ENCODE results near the gene GNAQ.
"Not testable (repeated sequence)": the region's sequence is repeated elsewhere in the genome, so short reads cannot be mapped to it uniquely, and the experiment has no call there.

GNAQ gene

DNA sequence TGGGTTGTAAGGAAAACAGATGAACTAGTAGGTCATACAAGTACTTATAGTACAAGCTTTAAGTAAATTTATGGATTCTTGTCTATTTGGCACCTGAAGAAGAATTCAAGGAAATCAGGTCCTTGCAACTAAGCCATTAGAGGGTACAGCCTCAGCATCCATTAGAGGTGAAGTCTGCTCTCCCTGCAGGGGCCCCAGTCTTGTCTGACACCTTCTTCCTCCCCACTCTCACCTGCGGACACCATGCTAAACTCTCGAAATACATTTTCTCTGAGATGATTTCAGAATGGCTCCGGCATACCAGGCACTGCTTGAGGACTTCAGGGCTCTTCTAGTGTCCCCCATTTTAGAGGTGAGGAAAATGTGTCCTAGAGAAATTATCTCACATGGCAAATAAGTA lies 137.9 kb downstream of the GNAQ start:
- DNase-seq, result no peak
- no peak for ATAC-seq
- Mint-ChIP-seq H3K36me3 (ENCODE audit: low read depth) (peaks cover 4% of the 10 kb centered on the region), H3K9me3 (no peaks in the 10 kb centered on the region), H3K27ac (no peak overlapping the region), H3K4me3 (no peak overlapping the region), H3K4me1 (peaks cover 13% of the 10 kb centered on the region), H3K27me3 (no peaks in the 10 kb centered on the region)

DNA sequence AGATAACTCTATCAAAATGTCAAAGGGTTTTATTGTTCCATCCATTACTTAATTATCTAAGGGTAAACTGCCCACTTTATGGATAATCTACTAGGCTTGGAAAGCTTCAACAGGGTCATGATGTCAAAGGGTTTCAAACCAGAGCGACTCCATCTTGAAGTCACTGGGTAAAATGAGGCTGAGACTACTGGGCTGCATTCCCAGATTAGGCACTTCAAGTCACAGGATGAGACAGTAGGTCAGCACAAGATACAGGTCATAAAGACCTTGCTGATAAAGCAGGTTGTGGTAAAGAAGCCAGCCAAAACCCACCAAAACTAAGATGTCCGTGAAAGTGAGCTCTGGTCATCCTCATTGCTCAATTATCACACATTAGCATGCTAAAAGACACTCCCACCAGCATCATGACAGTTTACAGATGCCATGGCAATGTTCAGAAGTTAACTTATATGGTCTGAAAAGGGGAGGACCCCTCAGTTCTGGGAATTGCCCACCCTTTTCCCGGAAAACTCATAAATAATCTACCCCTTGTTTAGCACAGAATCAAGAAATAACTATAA lies 138.6 kb downstream of the GNAQ start:
- Mint-ChIP-seq H3K36me3 (ENCODE audit: low read depth) (peaks cover 1% of the 10 kb centered on the region), H3K27ac (no peak overlapping the region), H3K4me1 (peaks cover 13% of the 10 kb centered on the region), H3K4me3 (no peak overlapping the region), H3K27me3 (no peaks in the 10 kb centered on the region), H3K9me3 (no peaks in the 10 kb centered on the region)
- DNase-seq, result no peak
- ATAC-seq, result no peak

DNA sequence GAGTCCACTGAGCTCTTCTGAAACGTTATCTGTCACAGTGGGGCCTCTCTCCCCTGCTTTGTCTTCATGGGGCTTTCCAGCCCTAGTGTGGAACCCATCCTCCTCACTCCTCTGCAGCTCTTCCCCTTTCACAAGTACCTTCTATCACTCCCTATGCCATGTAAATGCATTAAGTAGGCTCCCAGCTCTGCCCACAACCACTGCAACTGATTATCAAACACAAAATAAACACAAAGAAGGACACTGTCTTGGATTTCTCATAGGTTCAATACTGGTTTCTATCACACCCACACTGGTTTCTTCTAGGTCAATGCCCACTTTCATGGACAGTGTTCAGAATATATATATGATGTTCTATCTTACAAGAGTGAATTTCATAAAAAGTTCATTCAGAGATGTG lies 139.4 kb downstream of the GNAQ start:
- Mint-ChIP-seq H3K9me3 (no peaks in the 10 kb centered on the region), H3K4me3 (no peak overlapping the region), H3K27ac (peak overlapping the region; percentile 19), H3K36me3 (ENCODE audit: low read depth) (peaks cover 1% of the 10 kb centered on the region), H3K4me1 (peaks cover 11% of the 10 kb centered on the region), H3K27me3 (no peaks in the 10 kb centered on the region)
- ATAC-seq (peak; percentile 46), DNase-seq (no peak)

DNA sequence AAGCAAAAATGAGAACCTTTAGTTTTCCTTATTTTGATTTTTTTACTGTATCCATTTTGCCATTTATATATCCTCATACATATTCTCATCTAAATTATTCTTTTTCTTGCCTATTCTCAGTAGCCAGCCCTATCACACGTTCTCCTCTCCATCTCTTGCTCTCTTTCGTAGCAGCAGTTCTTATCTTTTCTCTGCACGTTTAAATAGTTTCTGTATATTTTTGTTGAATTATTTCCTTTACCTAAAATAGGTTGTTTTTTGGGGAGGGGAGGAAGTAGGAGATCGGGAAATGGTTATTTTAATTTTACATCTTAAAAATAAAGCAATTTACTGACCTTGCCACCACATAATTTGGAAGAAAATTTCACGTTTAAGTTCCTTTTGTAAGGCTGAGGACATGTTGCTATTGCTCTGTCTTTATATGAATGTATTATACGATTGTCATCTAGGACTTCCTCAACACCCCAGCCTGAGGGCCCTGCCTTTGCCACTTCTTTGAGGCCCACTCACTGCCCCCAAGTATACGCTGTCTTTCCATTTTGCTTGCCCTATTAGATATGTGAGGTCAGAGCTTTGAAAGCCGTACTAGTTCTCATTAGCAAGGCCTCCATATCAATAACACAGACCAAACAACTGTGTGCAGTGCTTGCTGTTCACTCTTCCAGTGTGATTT lies 140.3 kb downstream of the GNAQ start:
- Mint-ChIP-seq H3K36me3 (ENCODE audit: low read depth) (peaks cover 1% of the 10 kb centered on the region), H3K27ac (no peak overlapping the region), H3K4me1 (peaks cover 11% of the 10 kb centered on the region), H3K27me3 (no peaks in the 10 kb centered on the region), H3K4me3 (no peak overlapping the region), H3K9me3 (no peaks in the 10 kb centered on the region)
- ATAC-seq (no peak), DNase-seq (no peak)

DNA sequence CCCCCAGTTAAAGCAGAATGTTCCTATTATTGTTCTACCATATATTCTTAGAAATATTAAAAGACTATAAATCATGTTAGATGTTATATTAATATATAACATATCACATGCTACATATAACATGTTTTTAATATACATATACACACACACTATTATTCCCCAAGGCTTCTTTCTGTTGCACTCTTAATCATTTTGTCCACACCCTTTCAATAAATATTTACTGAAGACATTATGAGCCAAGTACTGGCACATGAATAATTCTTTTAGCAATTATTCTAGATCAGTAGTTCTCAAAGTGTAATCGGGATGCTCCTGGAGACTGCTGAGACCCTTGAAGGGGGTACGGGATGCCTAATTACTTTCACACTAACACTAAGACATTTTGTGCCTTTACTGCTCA lies 143.9 kb downstream of the GNAQ start:
- ATAC-seq, result no peak
- H3K27me3 Mint-ChIP-seq, result no peaks in the 10 kb centered on the region
- no peak overlapping the region for H3K27ac Mint-ChIP-seq
- H3K4me3 Mint-ChIP-seq, result no peak overlapping the region
- no peaks in the 10 kb centered on the region for H3K9me3 Mint-ChIP-seq
- H3K36me3 Mint-ChIP-seq (ENCODE audit: low read depth), result peaks cover 1% of the 10 kb centered on the region
- peaks cover 22% of the 10 kb centered on the region for H3K4me1 Mint-ChIP-seq
- DNase-seq, result no peak

DNA sequence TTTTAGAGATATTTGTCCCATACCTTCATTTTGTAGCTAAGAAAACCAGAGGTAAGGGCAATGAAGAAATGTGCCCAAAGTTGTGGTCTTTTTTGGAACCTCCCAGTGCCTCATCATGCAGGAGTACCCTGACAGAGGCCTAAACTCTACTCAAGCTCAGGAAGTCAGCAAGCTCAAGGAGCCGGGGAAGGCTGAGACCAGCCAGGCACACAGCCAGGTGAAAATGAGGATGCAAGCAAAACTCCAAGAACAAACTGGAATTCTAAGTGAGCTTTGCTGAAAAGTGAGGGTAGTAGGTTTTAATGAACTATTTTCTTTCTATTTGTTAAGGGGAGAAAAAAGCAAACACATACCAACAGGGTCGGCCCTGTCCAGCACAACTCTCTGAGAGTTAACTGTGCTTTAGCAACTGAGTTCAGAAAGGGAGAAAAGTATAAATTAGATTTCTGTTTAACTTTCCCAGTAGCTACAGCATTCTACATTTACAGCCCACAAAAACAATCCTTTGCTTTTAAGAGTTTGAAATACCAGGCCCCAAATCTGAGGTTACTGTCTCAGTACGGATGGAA lies 146.4 kb downstream of the GNAQ start:
- Mint-ChIP-seq H3K4me1 (peaks cover 14% of the 10 kb centered on the region), H3K27ac (no peak overlapping the region), H3K27me3 (no peaks in the 10 kb centered on the region), H3K4me3 (no peak overlapping the region), H3K9me3 (no peaks in the 10 kb centered on the region), H3K36me3 (ENCODE audit: low read depth) (no peaks in the 10 kb centered on the region)
- ATAC-seq (no peak), DNase-seq (no peak)

DNA sequence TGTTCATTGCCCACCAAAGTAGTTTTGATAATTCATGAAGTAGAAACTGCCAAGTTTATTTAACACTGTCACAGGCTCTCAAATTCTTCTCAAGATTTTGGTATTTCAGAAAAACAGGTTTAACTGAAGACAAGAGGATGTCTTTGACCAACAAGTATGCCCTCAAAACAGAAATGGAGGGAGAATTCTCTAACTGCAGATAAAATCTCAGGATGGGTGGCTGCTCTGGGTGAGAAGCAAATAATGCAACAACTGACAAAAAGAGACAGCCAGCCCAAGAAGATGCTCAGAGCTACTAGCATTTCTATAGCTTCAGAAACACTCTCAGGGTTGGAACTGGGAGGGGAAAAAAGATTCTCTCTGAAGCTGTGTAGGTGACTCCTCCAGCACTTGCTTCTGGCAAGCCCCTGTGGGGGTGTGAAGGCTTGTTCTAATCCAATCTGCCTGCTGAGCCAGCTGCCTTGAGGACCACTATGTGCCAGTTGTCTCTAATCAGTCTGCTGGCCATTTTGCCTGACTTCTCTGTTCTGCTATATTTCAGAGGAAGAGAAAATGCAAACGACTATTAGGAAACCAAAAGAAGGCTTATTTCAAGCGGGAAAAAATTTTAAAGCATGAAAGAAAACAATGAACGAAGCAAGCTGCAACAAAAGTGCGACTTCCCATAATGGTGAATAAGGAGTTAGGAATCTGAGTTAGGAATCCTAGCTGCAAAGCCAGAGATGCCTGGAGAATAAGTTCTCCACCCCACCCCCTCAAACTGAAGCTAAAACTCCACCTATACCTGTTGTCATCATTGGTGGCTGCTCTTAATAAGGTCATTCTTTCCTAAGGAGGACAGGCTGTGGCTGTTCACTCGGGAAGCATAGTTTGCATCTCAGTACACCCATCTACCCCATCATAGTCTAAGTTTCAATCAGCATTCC lies 147.5 kb downstream of the GNAQ start:
- Mint-ChIP-seq H3K4me3 (no peak overlapping the region), H3K36me3 (ENCODE audit: low read depth) (no peaks in the 10 kb centered on the region), H3K9me3 (no peaks in the 10 kb centered on the region), H3K27ac (no peak overlapping the region), H3K27me3 (no peaks in the 10 kb centered on the region), H3K4me1 (peaks cover 16% of the 10 kb centered on the region)
- ATAC-seq (no peak), DNase-seq (no peak)

DNA sequence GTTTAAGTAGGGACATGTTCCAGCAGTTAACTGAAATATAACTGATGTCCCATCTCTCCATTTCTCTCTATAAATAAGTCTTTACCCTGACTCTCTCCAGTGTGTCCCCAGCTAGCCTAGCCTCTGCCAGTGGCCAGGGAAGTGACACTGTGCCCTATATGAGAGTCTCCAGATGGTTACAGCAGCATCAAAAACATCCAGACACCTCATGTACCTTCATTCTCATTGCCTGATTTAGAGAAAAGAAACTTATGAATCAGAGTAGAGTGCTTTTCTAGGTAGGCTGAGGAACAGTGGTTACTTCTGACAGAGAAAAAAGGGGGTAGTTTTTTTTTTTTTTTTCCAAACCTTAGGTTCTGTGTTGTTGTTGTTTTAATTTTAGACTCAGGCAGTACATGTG lies 148.5 kb downstream of the GNAQ start:
- no peak overlapping the region for H3K4me3 Mint-ChIP-seq
- no peak overlapping the region for H3K27ac Mint-ChIP-seq
- H3K36me3 Mint-ChIP-seq (ENCODE audit: low read depth), result no peaks in the 10 kb centered on the region
- peak; percentile 52 for ATAC-seq
- no peak for DNase-seq
- no peaks in the 10 kb centered on the region for H3K9me3 Mint-ChIP-seq
- peaks cover 16% of the 10 kb centered on the region for H3K4me1 Mint-ChIP-seq
- no peaks in the 10 kb centered on the region for H3K27me3 Mint-ChIP-seq

DNA sequence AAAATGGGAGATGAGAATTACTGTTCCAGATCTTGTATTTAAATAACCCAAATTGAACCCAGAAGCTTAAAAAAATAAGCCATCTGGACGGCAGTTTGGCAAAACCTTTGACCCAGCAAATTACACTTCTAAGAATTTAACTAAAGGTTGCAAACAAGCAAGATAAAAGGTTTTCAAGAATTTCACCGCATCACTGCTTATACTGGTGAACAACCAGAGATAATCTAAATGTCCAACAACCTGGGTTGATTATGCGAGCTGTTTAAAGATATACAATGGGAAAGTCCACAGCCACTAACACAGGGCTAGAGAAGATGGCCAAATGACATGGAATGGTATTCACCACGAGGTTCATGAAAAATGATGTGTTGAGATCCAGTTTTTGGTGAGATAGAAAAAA lies 149.3 kb downstream of the GNAQ start:
- no peaks in the 10 kb centered on the region for H3K27me3 Mint-ChIP-seq
- DNase-seq (no peak), ATAC-seq (no peak)
- no peak overlapping the region for H3K4me3 Mint-ChIP-seq
- peaks cover 2% of the 10 kb centered on the region for H3K36me3 Mint-ChIP-seq (ENCODE audit: low read depth)
- H3K9me3 Mint-ChIP-seq, result no peaks in the 10 kb centered on the region
- H3K4me1 Mint-ChIP-seq, result peaks cover 16% of the 10 kb centered on the region
- no peak overlapping the region for H3K27ac Mint-ChIP-seq

DNA sequence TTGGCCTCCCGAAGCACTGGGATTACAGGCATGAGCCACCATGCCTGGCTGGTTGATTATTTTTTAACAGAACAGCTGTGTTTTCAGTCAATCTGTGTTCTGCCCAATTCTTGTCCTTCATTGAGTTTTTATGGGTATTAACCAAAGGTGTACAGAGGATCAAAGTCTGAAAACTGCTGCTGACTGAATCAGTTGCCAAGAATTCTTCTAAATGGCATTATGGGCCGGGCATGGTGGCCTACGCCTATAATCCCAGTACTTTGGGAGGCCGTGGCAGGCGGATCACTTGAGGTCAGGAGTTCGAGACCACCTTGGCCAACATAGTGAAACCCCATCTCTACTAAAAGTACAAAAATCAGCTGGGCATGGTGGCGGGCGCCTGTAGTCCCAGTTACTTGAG lies 150.0 kb downstream of the GNAQ start:
- H3K27ac Mint-ChIP-seq; ATAC-seq; H3K27me3 Mint-ChIP-seq; H3K9me3 Mint-ChIP-seq; H3K36me3 Mint-ChIP-seq (ENCODE audit: low read depth); H3K4me3 Mint-ChIP-seq; DNase-seq: not testable (repeated sequence)
- H3K4me1 Mint-ChIP-seq, result peaks cover 16% of the 10 kb centered on the region

DNA sequence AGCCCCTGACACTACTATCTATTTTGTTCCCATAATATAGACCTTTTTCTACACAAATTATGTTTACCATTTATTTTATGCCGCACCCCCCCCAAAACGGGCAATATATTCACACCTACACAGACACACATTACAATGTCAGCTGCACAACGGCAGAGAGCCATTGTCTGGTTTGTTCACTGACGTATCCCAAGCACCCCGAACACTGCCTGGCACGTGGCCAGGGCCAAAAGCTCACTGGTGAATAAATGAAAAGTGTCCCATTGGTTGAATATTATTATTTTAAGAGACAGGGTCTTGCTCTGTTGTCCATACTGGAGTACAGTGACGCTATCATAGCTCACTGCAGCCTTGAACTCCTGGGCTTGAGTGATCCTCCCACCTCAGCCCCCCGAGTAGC lies 150.5 kb downstream of the GNAQ start:
- no peak overlapping the region for H3K27ac Mint-ChIP-seq
- peaks cover 16% of the 10 kb centered on the region for H3K4me1 Mint-ChIP-seq
- no peaks in the 10 kb centered on the region for H3K27me3 Mint-ChIP-seq
- H3K4me3 Mint-ChIP-seq, result no peak overlapping the region
- DNase-seq (no peak), ATAC-seq (no peak)
- H3K9me3 Mint-ChIP-seq, result no peaks in the 10 kb centered on the region
- H3K36me3 Mint-ChIP-seq (ENCODE audit: low read depth), result peaks cover 2% of the 10 kb centered on the region

DNA sequence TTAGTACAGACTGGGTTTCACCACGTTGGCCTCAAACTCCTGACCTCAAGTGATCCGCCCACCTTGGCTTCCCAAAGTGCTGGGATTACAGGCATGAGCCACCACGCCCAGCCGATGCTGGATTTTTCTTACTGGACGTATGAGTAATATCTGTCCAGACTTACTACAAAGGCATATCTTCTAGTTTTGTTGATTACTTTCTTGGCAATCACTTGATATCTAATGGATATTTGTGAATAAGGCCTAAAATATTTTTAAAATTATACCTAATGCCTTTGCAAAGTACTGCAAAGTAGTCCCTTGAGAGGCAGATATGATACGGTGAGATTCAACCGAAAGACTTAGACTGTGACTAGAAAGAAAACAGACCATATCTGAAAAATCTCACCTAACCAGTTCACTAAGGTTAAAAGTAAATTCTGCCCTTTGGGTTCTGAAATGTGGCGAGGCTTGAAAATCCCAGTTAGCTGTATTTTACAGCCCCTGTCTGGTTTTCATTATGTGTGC lies 152.1 kb downstream of the GNAQ start:
- ATAC-seq, result no peak
- Mint-ChIP-seq H3K27me3 (no peaks in the 10 kb centered on the region), H3K4me3 (no peak overlapping the region), H3K4me1 (peaks cover 16% of the 10 kb centered on the region), H3K36me3 (ENCODE audit: low read depth) (peaks cover 2% of the 10 kb centered on the region), H3K27ac (no peak overlapping the region), H3K9me3 (no peaks in the 10 kb centered on the region)
- no peak for DNase-seq

DNA sequence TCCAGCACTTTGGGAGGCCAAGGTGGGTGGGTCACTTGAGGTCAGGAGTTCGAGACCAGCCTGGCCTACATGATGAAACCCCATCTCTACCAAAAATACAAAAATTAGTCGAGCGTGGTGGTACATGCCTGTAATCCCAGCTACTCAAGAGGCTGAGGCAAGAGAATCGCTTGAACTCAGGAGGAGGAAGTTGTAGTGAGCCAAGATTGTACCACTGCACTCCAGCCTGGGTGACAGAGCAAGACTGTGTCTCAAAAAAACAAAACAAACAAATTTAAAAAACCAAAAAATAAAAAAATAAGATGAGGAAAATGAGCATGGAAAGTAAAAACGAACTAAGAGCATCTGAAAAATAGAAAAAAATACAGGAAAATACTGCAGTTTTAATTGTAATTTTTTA lies 152.8 kb downstream of the GNAQ start:
- H3K4me3 Mint-ChIP-seq; DNase-seq; H3K27me3 Mint-ChIP-seq; H3K36me3 Mint-ChIP-seq (ENCODE audit: low read depth); ATAC-seq; H3K27ac Mint-ChIP-seq; H3K9me3 Mint-ChIP-seq: not testable (repeated sequence)
- peaks cover 17% of the 10 kb centered on the region for H3K4me1 Mint-ChIP-seq

DNA sequence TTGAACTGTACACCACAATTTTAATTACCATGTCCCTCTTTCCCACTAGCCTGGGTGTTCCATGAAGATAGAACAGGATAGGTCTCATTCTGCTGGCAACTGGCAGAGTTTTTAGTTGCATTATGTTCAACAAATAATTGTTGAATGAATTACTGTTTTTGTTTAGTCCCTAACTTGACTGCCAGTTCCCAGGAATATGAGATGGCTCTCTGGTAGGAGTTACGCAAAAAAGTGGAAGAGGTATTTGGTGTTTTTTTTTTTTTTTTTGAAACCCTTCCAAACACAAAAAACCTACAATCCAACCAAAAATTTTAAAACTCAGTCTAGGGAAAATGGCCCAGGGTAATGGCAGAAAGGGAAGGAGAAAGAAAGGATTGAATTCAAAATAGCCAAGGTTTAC lies 153.6 kb downstream of the GNAQ start:
- H3K9me3 Mint-ChIP-seq, result no peaks in the 10 kb centered on the region
- DNase-seq (no peak), ATAC-seq (no peak)
- peaks cover 9% of the 10 kb centered on the region for H3K4me1 Mint-ChIP-seq
- H3K27ac Mint-ChIP-seq, result no peak overlapping the region
- peaks cover 2% of the 10 kb centered on the region for H3K36me3 Mint-ChIP-seq (ENCODE audit: low read depth)
- H3K27me3 Mint-ChIP-seq, result no peaks in the 10 kb centered on the region
- no peak overlapping the region for H3K4me3 Mint-ChIP-seq

DNA sequence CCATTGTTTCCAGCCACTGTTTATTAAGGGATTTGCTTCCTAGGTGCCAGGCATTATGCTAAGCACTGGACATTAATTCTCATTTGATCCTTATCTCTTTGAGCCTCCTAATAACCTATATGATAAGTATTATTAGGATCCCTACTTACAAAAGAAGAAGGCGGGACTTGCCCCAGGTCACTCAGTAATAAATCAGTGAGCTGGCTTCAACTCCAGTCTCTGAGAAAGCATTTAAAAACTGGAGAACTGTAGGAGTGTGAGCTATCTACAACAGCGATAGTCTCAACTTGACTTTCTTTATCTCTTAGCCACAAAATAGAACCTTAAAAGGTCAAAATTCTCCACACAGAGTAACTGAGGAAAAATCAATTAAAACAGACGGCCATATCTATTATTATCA lies 155.0 kb downstream of the GNAQ start:
- no peaks in the 10 kb centered on the region for H3K9me3 Mint-ChIP-seq
- no peak overlapping the region for H3K4me3 Mint-ChIP-seq
- ATAC-seq (no peak), DNase-seq (no peak)
- H3K27ac Mint-ChIP-seq, result no peak overlapping the region
- H3K36me3 Mint-ChIP-seq (ENCODE audit: low read depth), result peaks cover 2% of the 10 kb centered on the region
- no peaks in the 10 kb centered on the region for H3K27me3 Mint-ChIP-seq
- H3K4me1 Mint-ChIP-seq, result peaks cover 4% of the 10 kb centered on the region
